Measurements from ENCODE around the gene FGF14. TPM values are rescaled to one million over a fixed set of nuclear protein-coding genes. Genes with fewer than 3 reads are reported as not detected.

The FGF14 gene
- total RNA-seq, 1 experiment from 2014 or later, result not detected

- no peak overlapping the region for H3K9ac ChIP-seq (ENCODE audit: low read length)
- TF ChIP-seq EZH2 (IDR thresholded peaks at IDR 0.05; ENCODE audit: low read length, unreplicated experiment) (no peak), EZH2phosphoT487 (IDR thresholded peaks at IDR 0.05; ENCODE audit: borderline replicate concordance, low read length) (no peak)
- TF ChIP-seq, protein P1, sequence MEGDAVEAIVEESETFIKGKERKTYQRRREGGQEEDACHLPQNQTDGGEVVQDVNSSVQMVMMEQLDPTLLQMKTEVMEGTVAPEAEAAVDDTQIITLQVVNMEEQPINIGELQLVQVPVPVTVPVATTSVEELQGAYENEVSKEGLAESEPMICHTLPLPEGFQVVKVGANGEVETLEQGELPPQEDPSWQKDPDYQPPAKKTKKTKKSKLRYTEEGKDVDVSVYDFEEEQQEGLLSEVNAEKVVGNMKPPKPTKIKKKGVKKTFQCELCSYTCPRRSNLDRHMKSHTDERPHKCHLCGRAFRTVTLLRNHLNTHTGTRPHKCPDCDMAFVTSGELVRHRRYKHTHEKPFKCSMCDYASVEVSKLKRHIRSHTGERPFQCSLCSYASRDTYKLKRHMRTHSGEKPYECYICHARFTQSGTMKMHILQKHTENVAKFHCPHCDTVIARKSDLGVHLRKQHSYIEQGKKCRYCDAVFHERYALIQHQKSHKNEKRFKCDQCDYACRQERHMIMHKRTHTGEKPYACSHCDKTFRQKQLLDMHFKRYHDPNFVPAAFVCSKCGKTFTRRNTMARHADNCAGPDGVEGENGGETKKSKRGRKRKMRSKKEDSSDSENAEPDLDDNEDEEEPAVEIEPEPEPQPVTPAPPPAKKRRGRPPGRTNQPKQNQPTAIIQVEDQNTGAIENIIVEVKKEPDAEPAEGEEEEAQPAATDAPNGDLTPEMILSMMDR (conservative IDR thresholded peaks at IDR 0.05; ENCODE audit: low read depth, low read length), result no peak
- H3K4me2 ChIP-seq (ENCODE audit: low read length), result no peak overlapping the region
- POLR2A ChIA-PET (ENCODE audit: unreplicated experiment), result no interaction called here
- no peaks in the 10 kb centered on the region for H3K9me3 ChIP-seq (ENCODE audit: low read length)
- H4K20me1 ChIP-seq (ENCODE audit: low read length), result no peaks in the 10 kb centered on the region
- peaks cover 13% of the 10 kb centered on the region; the same call in 1 of the 2 replicates for H3K27me3 ChIP-seq (ENCODE audit: low read length)
- no peak overlapping the region for H2AFZ ChIP-seq (ENCODE audit: low read length)
- H3K36me3 ChIP-seq (ENCODE audit: low read depth, low read length), result no peaks in the 10 kb centered on the region
- no peaks in the 10 kb centered on the region for H3K9me2 ChIP-seq (replicated peaks; ENCODE audit: low read length)
- no peaks in the 10 kb centered on the region for H3K79me2 ChIP-seq (ENCODE audit: low read length)
- no peak for DNase-seq
- H3F3A ChIP-seq (ENCODE audit: low read length, unreplicated experiment), result no peaks in the 10 kb centered on the region
- no peak overlapping the region for H3K4me3 ChIP-seq (ENCODE audit: low read length)
- H3K4me1 ChIP-seq (ENCODE audit: insufficient read depth, low read length), result no peaks in the 10 kb centered on the region
- BruUV-seq (replicated peaks), result no TSS peak
- intact Hi-C loops (cut with micrococcal nuclease), result no loop called here
- no peak for ATAC-seq
- CTCF ChIA-PET, result no interaction called here
- no peak overlapping the region for H3K27ac ChIP-seq (ENCODE audit: low read length)
These were observed 362.6 kb downstream of the FGF14 start for GRCh38 chr13:102039264-102039663.

- Histone ChIP-seq H3K4me2 (ENCODE audit: low read length) (no peak overlapping the region), H3K9ac (ENCODE audit: low read length) (no peak overlapping the region), H3K4me1 (ENCODE audit: insufficient read depth, low read length) (no peaks in the 10 kb centered on the region), H4K20me1 (ENCODE audit: low read length) (no peaks in the 10 kb centered on the region), H3K4me3 (ENCODE audit: low read length) (no peak overlapping the region), H3K27ac (ENCODE audit: low read length) (no peak overlapping the region), H3K9me2 (replicated peaks; ENCODE audit: low read length) (no peaks in the 10 kb centered on the region), H3F3A (ENCODE audit: low read length, unreplicated experiment) (no peaks in the 10 kb centered on the region), H3K79me2 (ENCODE audit: low read length) (no peaks in the 10 kb centered on the region), H3K9me3 (ENCODE audit: low read length) (no peaks in the 10 kb centered on the region), H2AFZ (ENCODE audit: low read length) (no peak overlapping the region), H3K27me3 (ENCODE audit: low read length) (peaks cover 10% of the 10 kb centered on the region; the same call in 1 of the 2 replicates), H3K36me3 (ENCODE audit: low read depth, low read length) (no peaks in the 10 kb centered on the region)
- ATAC-seq (no peak), DNase-seq (no peak)
- intact Hi-C loops (cut with micrococcal nuclease), result no loop called here
- ChIA-PET CTCF (no interaction called here), POLR2A (ENCODE audit: unreplicated experiment) (no interaction called here)
- TF ChIP-seq EZH2 (IDR thresholded peaks at IDR 0.05; ENCODE audit: low read length, unreplicated experiment), result no peak
- no peak for TF ChIP-seq EZH2phosphoT487 (IDR thresholded peaks at IDR 0.05; ENCODE audit: borderline replicate concordance, low read length)
- TF ChIP-seq, protein P1 (conservative IDR thresholded peaks at IDR 0.05; ENCODE audit: low read depth, low read length), result no peak
- BruUV-seq (replicated peaks), result no TSS peak
These were observed 363.1 kb downstream of the FGF14 start for GRCh38 chr13:102038787-102039186.

- no peak for DNase-seq
- no TSS peak for BruUV-seq (replicated peaks)
- Histone ChIP-seq H3K9me3 (ENCODE audit: low read length) (no peaks in the 10 kb centered on the region), H4K20me1 (ENCODE audit: low read length) (no peaks in the 10 kb centered on the region), H2AFZ (ENCODE audit: low read length) (no peak overlapping the region), H3K9ac (ENCODE audit: low read length) (no peak overlapping the region), H3K4me1 (ENCODE audit: insufficient read depth, low read length) (no peaks in the 10 kb centered on the region), H3K36me3 (ENCODE audit: low read depth, low read length) (no peaks in the 10 kb centered on the region), H3K27ac (ENCODE audit: low read length) (no peak overlapping the region), H3K4me2 (ENCODE audit: low read length) (no peak overlapping the region), H3K9me2 (replicated peaks; ENCODE audit: low read length) (no peaks in the 10 kb centered on the region), H3K4me3 (ENCODE audit: low read length) (no peak overlapping the region), H3K27me3 (ENCODE audit: low read length) (peaks cover 17% of the 10 kb centered on the region), H3F3A (ENCODE audit: low read length, unreplicated experiment) (no peaks in the 10 kb centered on the region), H3K79me2 (ENCODE audit: low read length) (no peaks in the 10 kb centered on the region)
- intact Hi-C loops (cut with micrococcal nuclease), result no loop called here
- POLR2A ChIA-PET (ENCODE audit: unreplicated experiment), result no interaction called here
- no peak for ATAC-seq
- CTCF ChIA-PET, result no interaction called here
- TF ChIP-seq, protein P1 (conservative IDR thresholded peaks at IDR 0.05; ENCODE audit: low read depth, low read length), result no peak
- TF ChIP-seq EZH2 (IDR thresholded peaks at IDR 0.05; ENCODE audit: low read length, unreplicated experiment) (no peak), EZH2phosphoT487 (IDR thresholded peaks at IDR 0.05; ENCODE audit: borderline replicate concordance, low read length) (no peak)
These were observed 365.9 kb downstream of the FGF14 start for GRCh38 chr13:102035969-102036368.

All from PC-3 (cell line).